Activated T-cell treated with anti-CD3 and anti-CD28 coated beads for 48 hours (primary cell): Measurements from ENCODE around the gene OAS2.
A peak's percentile ranks its signal among the peaks of the same experiment; 100 is the strongest.

Experiments
- DNase-seq: peaks from one replicate; pipeline ENCODE4 v3.0.0-alpha.2; 2020; ENCODE audit warnings: low read depth

OAS2 gene

GRCh38 chr12:112978163-112979040, at the start of gene OAS2:
OAS2 (plus strand) TSS chr12:112978519; CDS start chr12:112978609, 90 bp downstream.
- DNase-seq, result peak; percentile 65

GRCh38 chr12:112928978-112929377, 49.3 kb upstream of the OAS2 start:
- DNase-seq, result no peak

GRCh38 chr12:112929715-112930114, 48.6 kb upstream of the OAS2 start:
- DNase-seq, result no peak

- no peak for DNase-seq
Measured at GRCh38 chr12:112930350-112930749, 48.0 kb upstream of the OAS2 start.

- no peak for DNase-seq
Measured at GRCh38 chr12:112932485-112933128, 45.7 kb upstream of the OAS2 start.

- DNase-seq, result no peak
Measured at GRCh38 chr12:112933129-112933505, 45.2 kb upstream of the OAS2 start.

GRCh38 chr12:112936264-112936663, 42.1 kb upstream of the OAS2 start:
- DNase-seq, result no peak

- no peak for DNase-seq
Measured at GRCh38 chr12:112936927-112937326, 41.4 kb upstream of the OAS2 start.

- DNase-seq, result peak; percentile 27
Measured at GRCh38 chr12:112937741-112938719, 40.3 kb upstream of the OAS2 start, which contains the start of gene OAS3. OAS3 (plus strand) TSS chr12:112938474; CDS start chr12:112938531, 57 bp downstream.

- no peak for DNase-seq
Measured at GRCh38 chr12:112938751-112939150, 39.6 kb upstream of the OAS2 start.

- DNase-seq, result no peak
Measured at GRCh38 chr12:112939761-112940381, 38.4 kb upstream of the OAS2 start.

GRCh38 chr12:112941528-112942335, 36.6 kb upstream of the OAS2 start:
- no peak for DNase-seq

- DNase-seq, result no peak
Measured at GRCh38 chr12:112942572-112942971, 35.7 kb upstream of the OAS2 start.

GRCh38 chr12:112944024-112944690, 34.2 kb upstream of the OAS2 start:
- no peak for DNase-seq

- DNase-seq, result no peak
Measured at GRCh38 chr12:112945515-112945914, 32.8 kb upstream of the OAS2 start.

GRCh38 chr12:112946236-112947000, 31.9 kb upstream of the OAS2 start:
- DNase-seq, result no peak

GRCh38 chr12:112947314-112947713, 31.0 kb upstream of the OAS2 start:
- no peak for DNase-seq

- DNase-seq, result no peak
Measured at GRCh38 chr12:112947761-112948160, 30.6 kb upstream of the OAS2 start.

- DNase-seq, result no peak
Measured at GRCh38 chr12:112948806-112949205, 29.5 kb upstream of the OAS2 start.
